H9 (cell line): Measurements from ENCODE around the gene SAMHD1. TPM values are rescaled to one million over a fixed set of nuclear protein-coding genes. Genes with fewer than 3 reads are reported as not detected.

Experiments used
- DNase-seq: peaks from one replicate; pipeline ENCODE4 v3.0.0-alpha.2; 2017
- H2AFZ ChIP-seq: one replicate; pipeline ENCODE4 v1.6.1; 2013; ENCODE audit warnings: mild to moderate bottlenecking, low read length, control low read depth, moderate library complexity
- H2AK5ac ChIP-seq: 2 replicates; pipeline ENCODE4 v1.6.1; 2013; ENCODE audit warnings: low read length, control low read depth, mixed read lengths; ENCODE audit not compliant: insufficient read length
- H2BK120ac ChIP-seq: one replicate; pipeline ENCODE4 v1.6.1; 2013; ENCODE audit warnings: low read depth, mild to moderate bottlenecking, low read length, control low read depth, inconsistent platforms; ENCODE audit not compliant: poor library complexity, severe bottlenecking
- H2BK12ac ChIP-seq: 2 replicates; pipeline ENCODE4 v1.6.1; 2013; ENCODE audit warnings: low read length, control low read depth, mixed read lengths, low read depth; ENCODE audit not compliant: insufficient read length
- H2BK15ac ChIP-seq: 2 replicates; pipeline ENCODE4 v1.6.1; 2013; ENCODE audit warnings: low read depth, low read length, control low read depth
- H2BK20ac ChIP-seq: one replicate; pipeline ENCODE4 v1.6.1; 2013; ENCODE audit warnings: low read depth, mild to moderate bottlenecking, low read length, control low read depth, inconsistent platforms; ENCODE audit not compliant: poor library complexity, severe bottlenecking
- H2BK5ac ChIP-seq: 2 replicates; pipeline ENCODE4 v1.6.1; 2013; ENCODE audit warnings: low read length, control low read depth, mixed read lengths; ENCODE audit not compliant: insufficient read length
- H3K14ac ChIP-seq: 2 replicates; pipeline ENCODE4 v1.6.1; 2013; ENCODE audit warnings: low read length, control low read depth; ENCODE audit not compliant: insufficient read depth
- H3K18ac ChIP-seq: 2 replicates; pipeline ENCODE4 v1.6.1; 2013; ENCODE audit warnings: low read depth, mild to moderate bottlenecking, mixed read lengths, low read length, control low read depth; ENCODE audit not compliant: insufficient read length
- H3K23ac ChIP-seq: 2 replicates; pipeline ENCODE4 v1.6.1; 2013; ENCODE audit warnings: low read length, control low read depth, mixed read lengths, low read depth; ENCODE audit not compliant: insufficient read length
- H3K23me2 ChIP-seq: 2 replicates; pipeline ENCODE4 v1.6.1; 2013; ENCODE audit warnings: low read depth, mild to moderate bottlenecking, mixed read lengths, low read length, control low read depth; ENCODE audit not compliant: insufficient read length, poor library complexity, severe bottlenecking
- H3K27ac ChIP-seq: 2 replicates; pipeline ENCODE4 v1.5.1; 2013; ENCODE audit warnings: low read length, control low read depth, mixed read lengths, low read depth; ENCODE audit not compliant: insufficient read length
- H3K27me3 ChIP-seq: 2 replicates; pipeline ENCODE4 v1.6.1; 2013; ENCODE audit warnings: low read length, control low read depth, inconsistent platforms; ENCODE audit not compliant: insufficient read depth
- H3K4ac ChIP-seq: 2 replicates; pipeline ENCODE4 v1.6.1; 2013; ENCODE audit warnings: low read depth, mild to moderate bottlenecking, control low read depth, inconsistent platforms, low read length, moderate library complexity
- H3K4me1 ChIP-seq: 2 replicates; pipeline ENCODE4 v1.6.1; 2013; ENCODE audit warnings: low read length, control low read depth, inconsistent platforms; ENCODE audit not compliant: insufficient read depth
- H3K4me2 ChIP-seq: 2 replicates; pipeline ENCODE4 v1.6.1; 2013; ENCODE audit warnings: low read length, control low read depth, mixed read lengths; ENCODE audit not compliant: insufficient read length, insufficient read depth
- H3K56ac ChIP-seq: 2 replicates; pipeline ENCODE4 v1.6.1; 2013; ENCODE audit warnings: low read depth, mild to moderate bottlenecking, mixed read lengths, low read length, control low read depth; ENCODE audit not compliant: insufficient read length
- H3K79me1 ChIP-seq: 2 replicates; pipeline ENCODE4 v1.6.1; 2013; ENCODE audit warnings: low read depth, mild to moderate bottlenecking, moderate library complexity, low read length, control low read depth, inconsistent platforms; ENCODE audit not compliant: insufficient read depth, poor library complexity, severe bottlenecking
- H3K79me2 ChIP-seq: 2 replicates; pipeline ENCODE4 v1.6.1; 2013; ENCODE audit warnings: low read length, control low read depth, inconsistent platforms; ENCODE audit not compliant: insufficient read depth
- H3K9ac ChIP-seq: 2 replicates; pipeline ENCODE4 v1.6.1; 2013; ENCODE audit warnings: low read length, control low read depth, mixed read lengths; ENCODE audit not compliant: insufficient read length; ENCODE audit errors: extremely low read depth
- H3K9me3 ChIP-seq: one replicate; pipeline ENCODE4 v1.6.1; 2013; ENCODE audit warnings: low read depth, low read length, inconsistent platforms; ENCODE audit not compliant: control insufficient read depth
- H3T11ph ChIP-seq: one replicate; pipeline ENCODE4 v1.6.1; 2013; ENCODE audit warnings: mild to moderate bottlenecking, low read length, control low read depth, inconsistent platforms
- H4K20me1 ChIP-seq: one replicate; pipeline ENCODE4 v1.6.1; 2013; ENCODE audit not compliant: control insufficient read depth, insufficient read length, insufficient read depth
- H4K5ac ChIP-seq: 2 replicates; pipeline ENCODE4 v1.6.1; 2013; ENCODE audit warnings: low read depth, mild to moderate bottlenecking, mixed read lengths, low read length, control low read depth; ENCODE audit not compliant: insufficient read length
- H4K8ac ChIP-seq: replicated peaks from 2 replicates; pipeline ENCODE4 v1.6.1; 2013; ENCODE audit warnings: low read length, control low read depth, mixed read lengths, low read depth; ENCODE audit not compliant: insufficient read length
- H4K91ac ChIP-seq: 2 replicates; pipeline ENCODE4 v1.6.1; 2013; ENCODE audit warnings: low read depth, mild to moderate bottlenecking, moderate library complexity, mixed read lengths, low read length, control low read depth; ENCODE audit not compliant: insufficient read length
- H3K27ac Mint-ChIP-seq, 3 experiments: 2 replicates in 2 of 3; 3 replicates in 1 of 3; pipeline ENCODE4 v1.8.0; 2020 to 2021; ENCODE audit warnings: mixed read lengths in 3 of 3, mild to moderate bottlenecking in 1 of 3, moderate library complexity in 1 of 3
- H3K27me3 Mint-ChIP-seq: 2 replicates; pipeline ENCODE4 v1.8.0; 2021; ENCODE audit warnings: low read depth, mild to moderate bottlenecking, moderate library complexity, mixed read lengths
- H3K36me3 Mint-ChIP-seq, 3 experiments: 2 replicates in 2 of 3; 3 replicates in 1 of 3; pipeline ENCODE4 v1.8.0; 2020 to 2021; ENCODE audit warnings: low read depth in 3 of 3, mixed read lengths in 3 of 3; ENCODE audit not compliant: insufficient read depth in 1 of 3
- H3K4me1 Mint-ChIP-seq, 2 experiments: 2 replicates each; pipeline ENCODE4 v1.8.0; 2020; ENCODE audit warnings: mixed read lengths in 2 of 2
- H3K4me3 Mint-ChIP-seq, 2 experiments: 2 replicates in 1 of 2; 3 replicates in 1 of 2; pipeline ENCODE4 v1.8.0; 2020 to 2021; ENCODE audit warnings: mild to moderate bottlenecking in 2 of 2, mixed read lengths in 2 of 2, moderate library complexity in 1 of 2
- H3K9me3 Mint-ChIP-seq, 2 experiments: 2 replicates in 1 of 2; 3 replicates in 1 of 2; pipeline ENCODE4 v1.8.0; 2020; ENCODE audit warnings: mild to moderate bottlenecking in 2 of 2, mixed read lengths in 2 of 2, moderate library complexity in 1 of 2
- WGBS: extraction: QIAGEN DNeasy Blood & Tissue Kit; methylation state at CpG from one replicate; pipeline ENCODE4 v1.1.7; 2013; ENCODE audit warnings: missing lambda C conversion rate, low lambda C conversion rate, mixed read lengths; ENCODE audit not compliant: insufficient read length; ENCODE audit errors: extremely low coverage; 5-methylcytosine and 5-hydroxymethylcytosine counted together
- total RNA-seq: library from RNA; stranded (reverse); gene quantifications from 2 replicates; pipeline ENCODE4 v1.2.1, GENCODE V29; 2021
- TF ChIP-seq, protein P1 (sequence below): fragments of 200-600 bp; sonication (generic); conservative IDR thresholded peaks from 3 replicates; pipeline ENCODE4 v1.8.0; 2021; ENCODE audit warnings: antibody characterized with exemption, mild to moderate bottlenecking

SAMHD1 gene
- total RNA-seq, 1 experiment from 2014 or later = 53.1 TPM

DNA sequence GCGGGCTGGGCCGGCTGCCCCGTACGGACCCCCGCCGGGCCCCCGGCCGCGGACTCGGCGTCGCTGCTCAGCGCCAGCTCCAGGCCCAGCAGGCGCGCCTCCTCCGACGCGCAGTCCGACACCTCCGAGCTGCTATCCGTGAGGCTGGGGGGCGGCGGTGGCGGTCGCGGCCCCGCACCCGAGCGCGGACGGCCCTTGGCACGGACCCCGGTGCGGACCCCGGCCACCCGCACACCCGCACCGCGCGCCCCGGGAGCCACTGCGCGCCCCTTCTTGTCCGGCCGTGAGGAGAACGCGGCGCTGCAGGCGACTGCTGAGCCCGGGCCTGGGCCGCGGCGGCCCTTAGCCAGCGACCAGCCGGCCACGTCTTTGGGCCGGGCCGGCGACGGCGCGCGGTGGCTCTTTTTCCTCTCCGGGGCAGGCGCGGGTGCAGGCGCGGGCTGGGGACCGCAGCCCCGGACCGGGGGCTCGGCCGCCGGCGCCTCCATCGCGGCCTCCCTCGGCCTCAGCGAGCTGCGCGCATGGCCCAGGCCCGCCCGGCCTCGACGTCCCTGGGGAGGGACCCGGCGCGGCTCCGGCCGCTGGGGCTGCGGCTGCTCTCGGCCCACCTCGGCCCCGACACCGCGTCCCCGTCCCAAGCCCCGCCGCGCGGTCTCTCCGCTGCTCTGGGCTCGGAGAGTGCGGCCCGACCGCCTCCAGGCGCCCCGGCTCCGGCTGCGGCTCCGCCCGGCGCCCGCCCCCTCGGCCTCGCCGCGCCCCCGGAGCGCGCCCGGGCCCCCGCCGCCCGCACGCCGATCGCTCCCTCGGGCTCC, 88.4 kb downstream of the SAMHD1 start:
- H3K4me2 ChIP-seq = peak overlapping the region; percentile 34
- peaks cover 2% of the 10 kb centered on the region; the same call in 1 of the 2 replicates for H3K4me1 ChIP-seq
- H3K36me3 Mint-ChIP-seq = peaks cover 0 to 10% (median 6%) of the 10 kb centered on the region in 3 experiments; a peak in 5 of 7 replicates
- H3K9ac ChIP-seq = no peak overlapping the region
- H3T11ph ChIP-seq = no peak overlapping the region
- H2BK12ac ChIP-seq = no peak overlapping the region
- H3K18ac ChIP-seq = no peak overlapping the region
- WGBS = no CpG with 5 or more reads among the region's 129 CpGs
- no peak overlapping the region for H4K5ac ChIP-seq
- no peak overlapping the region for H3K23ac ChIP-seq
- H3K27me3 ChIP-seq = no peaks in the 10 kb centered on the region
- H3K4me1 Mint-ChIP-seq = peaks cover 42 to 50% of the 10 kb centered on the region in 2 experiments
- H3K79me2 ChIP-seq = no peaks in the 10 kb centered on the region
- no peak overlapping the region for H2BK20ac ChIP-seq
- no peak overlapping the region for H4K91ac ChIP-seq
- no peaks in the 10 kb centered on the region for H3K79me1 ChIP-seq
- no peak overlapping the region for H2AK5ac ChIP-seq
- no peak overlapping the region for H3K27ac ChIP-seq
- no peak overlapping the region for H2BK5ac ChIP-seq
- no peak overlapping the region for H3K56ac ChIP-seq
- H4K8ac ChIP-seq = no peak overlapping the region
- H2BK120ac ChIP-seq = no peak overlapping the region
- peak overlapping the region; percentile 78; the same call in 1 of the 2 replicates for H3K14ac ChIP-seq
- H3K9me3 ChIP-seq = no peaks in the 10 kb centered on the region
- DNase-seq = no peak
- no peak overlapping the region for H3K4ac ChIP-seq
- H3K23me2 ChIP-seq = peaks cover 3% of the 10 kb centered on the region
- H2BK15ac ChIP-seq = no peak overlapping the region
- H3K4me3 Mint-ChIP-seq = no peak overlapping the region; a peak in 1 of 5 replicates
- no peak overlapping the region for H3K27ac Mint-ChIP-seq
- no peak overlapping the region for H2AFZ ChIP-seq
- TF ChIP-seq, protein P1, sequence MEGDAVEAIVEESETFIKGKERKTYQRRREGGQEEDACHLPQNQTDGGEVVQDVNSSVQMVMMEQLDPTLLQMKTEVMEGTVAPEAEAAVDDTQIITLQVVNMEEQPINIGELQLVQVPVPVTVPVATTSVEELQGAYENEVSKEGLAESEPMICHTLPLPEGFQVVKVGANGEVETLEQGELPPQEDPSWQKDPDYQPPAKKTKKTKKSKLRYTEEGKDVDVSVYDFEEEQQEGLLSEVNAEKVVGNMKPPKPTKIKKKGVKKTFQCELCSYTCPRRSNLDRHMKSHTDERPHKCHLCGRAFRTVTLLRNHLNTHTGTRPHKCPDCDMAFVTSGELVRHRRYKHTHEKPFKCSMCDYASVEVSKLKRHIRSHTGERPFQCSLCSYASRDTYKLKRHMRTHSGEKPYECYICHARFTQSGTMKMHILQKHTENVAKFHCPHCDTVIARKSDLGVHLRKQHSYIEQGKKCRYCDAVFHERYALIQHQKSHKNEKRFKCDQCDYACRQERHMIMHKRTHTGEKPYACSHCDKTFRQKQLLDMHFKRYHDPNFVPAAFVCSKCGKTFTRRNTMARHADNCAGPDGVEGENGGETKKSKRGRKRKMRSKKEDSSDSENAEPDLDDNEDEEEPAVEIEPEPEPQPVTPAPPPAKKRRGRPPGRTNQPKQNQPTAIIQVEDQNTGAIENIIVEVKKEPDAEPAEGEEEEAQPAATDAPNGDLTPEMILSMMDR = no peak
- H3K9me3 Mint-ChIP-seq = no peaks in the 10 kb centered on the region
- H4K20me1 ChIP-seq = no peaks in the 10 kb centered on the region
- peaks cover 30% of the 10 kb centered on the region for H3K27me3 Mint-ChIP-seq
